ENCODE results near the gene LYSMD3. TPM values are rescaled to one million over a fixed set of nuclear protein-coding genes. Genes with fewer than 3 reads are reported as not detected.

LYSMD3 gene
- total and polyA plus RNA-seq, 9 of the 15 experiments (the other 6 are each of a cell fraction or from before 2014, with no cell fraction given), result 9.5 to 42.3 (median 20.7) TPM

- Histone ChIP-seq H2AFZ (ENCODE audit: low read depth, low read length) (no peak overlapping the region), H3K79me2 (ENCODE audit: control insufficient read depth, insufficient read depth, low read length) (peaks cover 58% of the 10 kb centered on the region), H3K36me3 (ENCODE audit: control insufficient read depth, insufficient read depth, low read length) (peaks cover 59% of the 10 kb centered on the region), H3K4me1 (replicated peaks in 1 of 2; ENCODE audit: control insufficient read depth in 2 of 2, insufficient read depth in 2 of 2, low read length in 2 of 2) (peaks cover 5 to 25% of the 10 kb centered on the region in 2 experiments; a peak in 3 of 5 replicates), H3K9ac (ENCODE audit: insufficient read depth in 1 of 2, low read depth in 2 of 2, low read length in 2 of 2) (no peak overlapping the region), H3K27me3 (ENCODE audit: control insufficient read depth in 2 of 2, insufficient read depth in 2 of 2, low read length in 2 of 2) (no peaks in the 10 kb centered on the region), H3K27ac (ENCODE audit: extremely low read depth, low read depth, low read length) (no peak overlapping the region), H3K4me3 (no peak overlapping the region), H3K9me3 (replicated peaks; ENCODE audit: control insufficient read depth, insufficient read depth, low read depth, low read length) (no peaks in the 10 kb centered on the region), H3K4me2 (ENCODE audit: insufficient read depth, low read length) (no peak overlapping the region), H4K20me1 (replicated peaks; ENCODE audit: control insufficient read depth, insufficient read depth, low read length) (no peaks in the 10 kb centered on the region), H3K9me1 (ENCODE audit: control insufficient read depth, insufficient read depth, low read length) (no peaks in the 10 kb centered on the region)
- peak; percentile 11 for FAIRE-seq
- TF ChIP-seq ZNF140 (CRISPR knock-in tag; IDR thresholded peaks at IDR 0.05) (no peak), DEAF1 (CRISPR knock-in tag; IDR thresholded peaks at IDR 0.05) (no peak), HNRNPUL1 (IDR thresholded peaks at IDR 0.05; ENCODE audit: low read length) (no peak), HMGXB4 (CRISPR knock-in tag; IDR thresholded peaks at IDR 0.05) (no peak)
- intact Hi-C loops (cut with micrococcal nuclease) (loop anchor here (10.0 kb wide), 1 partner anchor 125 kb away; no protein-coding TSS in a partner anchor), in situ Hi-C loops (cut with MboI) (no loop called here)
- POLR2A ChIA-PET, result no interaction called here
- ATAC-seq, result no peak
- DNase-seq (ENCODE audit: extremely low read depth in 1 of 4, low spot score in 3 of 4), result no peak
- BruUV-seq (replicated peaks), result no TSS peak
- CTCF ChIA-PET (ENCODE audit: low intra/inter-chr PET ratio), result no interaction called here
Measured at GRCh38 chr5:90479611-90480385, 49.6 kb downstream of the LYSMD3 start.

Data from K562 (cell line).